IMR-90 (cell line): ENCODE measurements around the gene TOMM7. TPM values are rescaled to one million over a fixed set of nuclear protein-coding genes. Genes with fewer than 3 reads are reported as not detected.

Source experiments
- ATAC-seq: fragments of 200-7000 bp; cut with Tn5 transposase; 2 replicates; pipeline ENCODE4 v1.9.1; 2020; ENCODE audit warnings: low read depth, mild to moderate bottlenecking, moderate library complexity
- BruUV-seq: library from RNA; stranded (reverse); fragments of 400-500 nt; replicated peaks from 2 replicates; lab custom pipeline; 2021; lab: Mats Ljungman, UMichigan
- CTCF ChIA-PET: fragments of 300-600 bp; formaldehyde crosslinking; extraction: SDS; loops from one replicate; lab custom pipeline; 2021; ENCODE audit warnings: antibody characterized with exemption; lab: Yijun Ruan, JAX
- POLR2A ChIA-PET: fragments of 300-600 bp; sonication (Branson Sonifier 250); formaldehyde crosslinking; loops from one replicate; lab custom pipeline; 2022; ENCODE audit warnings: antibody characterized with exemption; ENCODE audit not compliant: unreplicated experiment; lab: Charles Lee
- DNase-seq: peaks from one replicate; pipeline ENCODE4 v3.0.0; 2013
- H2AFZ ChIP-seq: replicated peaks from 2 replicates; pipeline ENCODE3; 2013; ENCODE audit warnings: low read length, mild to moderate bottlenecking; ENCODE audit not compliant: poor library complexity
- H2AK5ac ChIP-seq: 2 replicates; pipeline ENCODE4 v1.6.1; 2013; ENCODE audit warnings: low read depth, low read length, inconsistent platforms
- H2AK9ac ChIP-seq: replicated peaks from 2 replicates; pipeline ENCODE3; 2013; ENCODE audit warnings: mild to moderate bottlenecking, low read depth, low read length, moderate library complexity; ENCODE audit not compliant: poor library complexity
- H2BK120ac ChIP-seq: 2 replicates; pipeline ENCODE4 v1.6.1; 2013; ENCODE audit warnings: low read depth, low read length, inconsistent platforms
- H2BK15ac ChIP-seq: 3 replicates; pipeline ENCODE4 v1.6.1; 2013; ENCODE audit warnings: low read depth, low read length, inconsistent platforms
- H2BK20ac ChIP-seq: 2 replicates; pipeline ENCODE4 v1.6.1; 2013; ENCODE audit warnings: low read depth, mild to moderate bottlenecking, inconsistent platforms, low read length, moderate library complexity
- H2BK5ac ChIP-seq: 2 replicates; pipeline ENCODE4 v1.6.1; 2013; ENCODE audit warnings: mild to moderate bottlenecking, low read depth, low read length, inconsistent platforms; ENCODE audit not compliant: poor library complexity, severe bottlenecking
- H3K14ac ChIP-seq: replicated peaks from 2 replicates; pipeline ENCODE4 v1.6.1; 2013; ENCODE audit warnings: low read depth, low read length, inconsistent platforms
- H3K18ac ChIP-seq: 2 replicates; pipeline ENCODE4 v1.6.1; 2013; ENCODE audit warnings: low read depth, low read length, control low read depth
- H3K23ac ChIP-seq: 2 replicates; pipeline ENCODE4 v1.6.1; 2013; ENCODE audit warnings: low read depth, low read length, inconsistent platforms
- H3K27ac ChIP-seq: 2 replicates; pipeline ENCODE4 v1.5.1; 2013; ENCODE audit warnings: mild to moderate bottlenecking, control low read depth, low read length; ENCODE audit not compliant: insufficient read depth
- H3K27me3 ChIP-seq: 2 replicates; pipeline ENCODE4 v1.6.1; 2013; ENCODE audit warnings: low read length; ENCODE audit not compliant: control insufficient read depth, insufficient read depth
- H3K36me3 ChIP-seq: 2 replicates; pipeline ENCODE4 v1.6.1; 2013; ENCODE audit warnings: low read length, mixed read lengths; ENCODE audit not compliant: control insufficient read depth, insufficient read depth
- H3K4ac ChIP-seq: 2 replicates; pipeline ENCODE4 v1.6.1; 2013; ENCODE audit warnings: low read depth, low read length, inconsistent platforms
- H3K4me1 ChIP-seq: 2 replicates; pipeline ENCODE4 v1.6.1; 2013; ENCODE audit warnings: low read length, mixed read lengths; ENCODE audit not compliant: control insufficient read depth, insufficient read depth
- H3K4me2 ChIP-seq: 2 replicates; pipeline ENCODE4 v1.6.1; 2013; ENCODE audit warnings: low read depth, mild to moderate bottlenecking, control low read depth, low read length, moderate library complexity
- H3K4me3 ChIP-seq: 2 replicates; pipeline ENCODE4 v1.5.1; 2013; ENCODE audit warnings: low read depth, mild to moderate bottlenecking, control low read depth, low read length, moderate library complexity; ENCODE audit not compliant: insufficient read depth
- H3K56ac ChIP-seq: 2 replicates; pipeline ENCODE4 v1.6.1; 2013; ENCODE audit warnings: low read length, inconsistent platforms; ENCODE audit not compliant: insufficient read depth; ENCODE audit errors: extremely low read depth
- H3K79me1 ChIP-seq, 2 experiments: 2 replicates each; pipeline ENCODE4 v1.6.1; 2013; ENCODE audit warnings: low read length in 2 of 2, inconsistent platforms in 1 of 2, low read depth in 1 of 2
- H3K9ac ChIP-seq: 2 replicates; pipeline ENCODE4 v1.6.1; 2013; ENCODE audit warnings: low read depth, low read length, control low read depth
- H3K9me1 ChIP-seq: 2 replicates; pipeline ENCODE4 v1.6.1; 2013; ENCODE audit warnings: low read length, inconsistent platforms; ENCODE audit not compliant: insufficient read depth
- H3K9me3 ChIP-seq: 2 replicates; pipeline ENCODE4 v1.6.1; 2013; ENCODE audit warnings: low read length; ENCODE audit not compliant: control insufficient read depth, insufficient read depth
- H4K20me1 ChIP-seq: 2 replicates; pipeline ENCODE4 v1.6.1; 2013; ENCODE audit warnings: low read length, inconsistent platforms; ENCODE audit not compliant: insufficient read depth
- H4K5ac ChIP-seq: 2 replicates; pipeline ENCODE4 v1.6.1; 2013; ENCODE audit warnings: mild to moderate bottlenecking, low read depth, low read length, control low read depth
- H4K8ac ChIP-seq, 2 experiments: 2 replicates each; pipeline ENCODE4 v1.6.1; 2013; ENCODE audit warnings: low read depth in 2 of 2, low read length in 2 of 2, control low read depth in 1 of 2, inconsistent platforms in 1 of 2
- H4K91ac ChIP-seq: 2 replicates; pipeline ENCODE4 v1.6.1; 2013; ENCODE audit warnings: low read depth, low read length, inconsistent platforms; ENCODE audit not compliant: insufficient read depth
- BHLHE40 ChIP-seq: fragments of 150-350 bp; IDR thresholded peaks from 2 replicates; pipeline ENCODE4 v1.6.1; 2016; ENCODE audit warnings: mild to moderate bottlenecking, low read depth, low read length
- CEBPB ChIP-seq: IDR thresholded peaks from 2 replicates; pipeline ENCODE4 v1.6.1; 2012; ENCODE audit warnings: low read depth, low read length, improper control_type of control experiment
- CHD1 ChIP-seq: IDR thresholded peaks from 2 replicates; pipeline ENCODE4 v1.6.1; 2012; ENCODE audit warnings: low read depth, low read length, improper control_type of control experiment
- CTCF ChIP-seq: conservative IDR thresholded peaks from 2 replicates; pipeline ENCODE4 v1.5.1; 2012; ENCODE audit warnings: mild to moderate bottlenecking, low read depth, low read length, improper control_type of control experiment
- ELK1 ChIP-seq: fragments of 150-350 bp; IDR thresholded peaks from 2 replicates; pipeline ENCODE4 v1.6.1; 2016; ENCODE audit warnings: low read depth, mild to moderate bottlenecking, low read length, moderate library complexity, borderline replicate concordance
- MAFK ChIP-seq: IDR thresholded peaks from 2 replicates; pipeline ENCODE4 v1.6.1; 2012; ENCODE audit warnings: low read depth, low read length, improper control_type of control experiment
- MAZ ChIP-seq: IDR thresholded peaks from 2 replicates; pipeline ENCODE4 v1.6.1; 2012; ENCODE audit warnings: low read depth, mild to moderate bottlenecking, low read length, improper control_type of control experiment, moderate library complexity, borderline replicate concordance
- MXI1 ChIP-seq: IDR thresholded peaks from 2 replicates; pipeline ENCODE4 v1.6.1; 2012; ENCODE audit warnings: low read depth, mild to moderate bottlenecking, low read length, moderate library complexity, borderline replicate concordance
- NFE2L2 ChIP-seq: fragments of 150-350 bp; IDR thresholded peaks from 2 replicates; pipeline ENCODE4 v1.6.1; 2016; ENCODE audit warnings: low read depth, mild to moderate bottlenecking, low read length
- POLR2A ChIP-seq: IDR thresholded peaks from 2 replicates; pipeline ENCODE4 v1.6.1; 2012; ENCODE audit warnings: mild to moderate bottlenecking, low read depth, low read length
- RAD21 ChIP-seq: IDR thresholded peaks from 2 replicates; pipeline ENCODE4 v1.6.1; 2012; ENCODE audit warnings: low read length, improper control_type of control experiment
- RCOR1 ChIP-seq: IDR thresholded peaks from 2 replicates; pipeline ENCODE4 v1.6.1; 2012; ENCODE audit warnings: mild to moderate bottlenecking, low read length, improper control_type of control experiment; ENCODE audit not compliant: insufficient replicate concordance
- RFX5 ChIP-seq: IDR thresholded peaks from 2 replicates; pipeline ENCODE4 v1.8.0; 2012; ENCODE audit warnings: low read depth, mild to moderate bottlenecking, low read length, moderate library complexity
- USF2 ChIP-seq: fragments of 150-350 bp; IDR thresholded peaks from 2 replicates; pipeline ENCODE4 v1.6.1; 2017; ENCODE audit warnings: mild to moderate bottlenecking, antibody characterized with exemption, low read length, low read depth
- WGBS, 2 experiments: methylation state at CpG; one replicate each; pipeline versions ENCODE4 v1.1.5 to v1.1.7; 2013; ENCODE audit warnings: missing lambda C conversion rate in 2 of 2; ENCODE audit not compliant: insufficient read length in 1 of 2; ENCODE audit errors: extremely low coverage in 2 of 2; 5-methylcytosine and 5-hydroxymethylcytosine counted together
- dilution Hi-C: fragments of 300-500 bp; cut with HindIII; formaldehyde crosslinking; loops from one replicate; pipeline ENCODE4 v1.14.3; 2018; ENCODE audit warnings: low sequenced_read_pairs; ENCODE audit not compliant: unreplicated experiment
- in situ Hi-C: fragments of 300-500 bp; cut with MboI; formaldehyde crosslinking; loops from 3 replicates; pipeline ENCODE4 v1.14.3; 2019; ENCODE audit warnings: low sequenced_read_pairs, inconsistent platforms, mixed read lengths
- intact Hi-C: fragments of 100-400 bp; cut with micrococcal nuclease; formaldehyde crosslinking; loops from 2 replicates; pipeline ENCODE4 v1.10.0; 2022
- polyA plus RNA-seq, 3 experiments: library from polyadenylated mRNA; depleted of rRNA; stranded (reverse); fragments of >200 nt; gene quantifications; 2 replicates each; pipeline ENCODE4 v1.2.3, GENCODE V29; 2012; ENCODE audit warnings: low replicate concordance in 1 of 3
- total RNA-seq: library from RNA; depleted of rRNA; stranded (reverse); fragments of >200 nt; gene quantifications from 2 replicates; pipeline ENCODE4 v1.2.3, GENCODE V29; 2012

Gene TOMM7
- total and polyA plus RNA-seq, 2 of the 4 experiments (the other 2 are of a cell fraction), result 67.2 to 727 TPM

- ATAC-seq (no peak), DNase-seq (no peak)
- BruUV-seq, result no TSS peak
- dilution Hi-C loops (no loop called here), in situ Hi-C loops (no loop called here), intact Hi-C loops (no loop called here)
- peaks cover 4% of the 10 kb centered on the region; the same call in 1 of the 2 replicates for H3K9me3 ChIP-seq
- ChIA-PET POLR2A (no interaction called here), CTCF (no interaction called here)
- H4K91ac ChIP-seq, result no peak overlapping the region
- no peak overlapping the region for H3K18ac ChIP-seq
- no peak overlapping the region for H4K5ac ChIP-seq
- no peaks in the 10 kb centered on the region for H3K79me1 ChIP-seq
- no peak overlapping the region for H3K9ac ChIP-seq
- H3K27me3 ChIP-seq, result no peaks in the 10 kb centered on the region
- no peak overlapping the region for H4K8ac ChIP-seq
- H3K4me1 ChIP-seq, result peaks cover 3% of the 10 kb centered on the region
- H2BK20ac ChIP-seq, result no peak overlapping the region
- no peak overlapping the region for H3K4ac ChIP-seq
- no peak overlapping the region for H2AK9ac ChIP-seq
- no peak overlapping the region for H3K4me3 ChIP-seq
- H3K9me1 ChIP-seq, result no peaks in the 10 kb centered on the region
- no peak overlapping the region for H3K56ac ChIP-seq
- H4K20me1 ChIP-seq, result no peaks in the 10 kb centered on the region
- no peak overlapping the region for H3K27ac ChIP-seq
- H2BK15ac ChIP-seq, result no peak overlapping the region
- H2AK5ac ChIP-seq, result no peak overlapping the region
- WGBS, 2 experiments, result no CpG with 5 or more reads among the region's 1 CpG
- H3K36me3 ChIP-seq, result no peaks in the 10 kb centered on the region
- no peak overlapping the region for H2BK120ac ChIP-seq
- H2AFZ ChIP-seq, result no peak overlapping the region
- no peak overlapping the region for H3K14ac ChIP-seq
- H3K4me2 ChIP-seq, result no peak overlapping the region
- no peak overlapping the region for H2BK5ac ChIP-seq
- no peak for TF ChIP-seq ELK1
- TF ChIP-seq USF2, result no peak
- no peak for TF ChIP-seq MAZ
- no peak for TF ChIP-seq MAFK
- no peak for TF ChIP-seq RCOR1
- no peak for TF ChIP-seq NFE2L2
- no peak for TF ChIP-seq POLR2A
- no peak for TF ChIP-seq CEBPB
- TF ChIP-seq BHLHE40, result no peak
- TF ChIP-seq CTCF, result no peak
- no peak for TF ChIP-seq RAD21
- no peak for TF ChIP-seq RFX5
- no peak for TF ChIP-seq MXI1
- TF ChIP-seq CHD1, result no peak
- no peak overlapping the region for H3K23ac ChIP-seq
These were observed 24.3 kb upstream of the TOMM7 start for GRCh38 chr7:22846961-22847360.
